Endometrium (tissue), 2 donors: ENCODE measurements around the gene FARP1.

Source experiments
- FAIRE-seq: peaks from 2 replicates; lab custom pipeline; 2012; peaks lifted over from hg19 to GRCh38; lab: Jason Lieb, UNC
- donor health status: control.
- donor health status: control.

Gene FARP1

GRCh38 chr13:98204546-98204945 is 61.7 kb downstream of the FARP1 start:
- FAIRE-seq: no peak

- peak; percentile 48 for FAIRE-seq
Observed at GRCh38 chr13:98206946-98207345, 64.1 kb downstream of the FARP1 start.

GRCh38 chr13:98207416-98207815 is 64.5 kb downstream of the FARP1 start:
- no peak for FAIRE-seq

- FAIRE-seq: no peak
Observed at GRCh38 chr13:98208606-98209005, 65.7 kb downstream of the FARP1 start.

GRCh38 chr13:98212763-98213162 is 69.9 kb downstream of the FARP1 start:
- no peak for FAIRE-seq

- no peak for FAIRE-seq
Observed at GRCh38 chr13:98213354-98213753, 70.5 kb downstream of the FARP1 start.

GRCh38 chr13:98214008-98214643 is 71.2 kb downstream of the FARP1 start:
- FAIRE-seq: peak; percentile 87

GRCh38 chr13:98214707-98215106 is 71.8 kb downstream of the FARP1 start:
- FAIRE-seq: no peak

GRCh38 chr13:98215508-98215907 is 72.6 kb downstream of the FARP1 start:
- FAIRE-seq: no peak

GRCh38 chr13:98216135-98216565 is 73.3 kb downstream of the FARP1 start:
- no peak for FAIRE-seq

- FAIRE-seq: no peak
Observed at GRCh38 chr13:98216711-98217285, 73.9 kb downstream of the FARP1 start.

- FAIRE-seq: no peak
Observed at GRCh38 chr13:98217597-98217996, 74.7 kb downstream of the FARP1 start.

- no peak for FAIRE-seq
Observed at GRCh38 chr13:98219685-98220084, 76.8 kb downstream of the FARP1 start.

- FAIRE-seq: peak; percentile 89
Observed at GRCh38 chr13:98220271-98220791, 77.4 kb downstream of the FARP1 start.

GRCh38 chr13:98221234-98221633 is 78.3 kb downstream of the FARP1 start:
- FAIRE-seq: no peak

- no peak for FAIRE-seq
Observed at GRCh38 chr13:98222081-98222554, 79.2 kb downstream of the FARP1 start.

GRCh38 chr13:98222816-98223215 is 79.9 kb downstream of the FARP1 start:
- FAIRE-seq: no peak

- FAIRE-seq: no peak
Observed at GRCh38 chr13:98223741-98224140, 80.8 kb downstream of the FARP1 start.

- no peak for FAIRE-seq
Observed at GRCh38 chr13:98224557-98224956, 81.7 kb downstream of the FARP1 start.

- no peak for FAIRE-seq
Observed at GRCh38 chr13:98225036-98225940, 82.4 kb downstream of the FARP1 start.

GRCh38 chr13:98226496-98226895 is 83.6 kb downstream of the FARP1 start:
- peak; percentile 37 for FAIRE-seq

- no peak for FAIRE-seq
Observed at GRCh38 chr13:98228661-98229341, 85.9 kb downstream of the FARP1 start.
